GF-D8 (cell line): ENCODE measurements around the gene ANK3.
"Not testable (repeated sequence)": the region's sequence is repeated elsewhere in the genome, so short reads cannot be mapped to it uniquely, and the experiment has no call there.

Experiments
- DNase-seq: peaks from one replicate; lab custom pipeline; 2025; lab: John Stamatoyannopoulos, UW

Gene ANK3

DNA sequence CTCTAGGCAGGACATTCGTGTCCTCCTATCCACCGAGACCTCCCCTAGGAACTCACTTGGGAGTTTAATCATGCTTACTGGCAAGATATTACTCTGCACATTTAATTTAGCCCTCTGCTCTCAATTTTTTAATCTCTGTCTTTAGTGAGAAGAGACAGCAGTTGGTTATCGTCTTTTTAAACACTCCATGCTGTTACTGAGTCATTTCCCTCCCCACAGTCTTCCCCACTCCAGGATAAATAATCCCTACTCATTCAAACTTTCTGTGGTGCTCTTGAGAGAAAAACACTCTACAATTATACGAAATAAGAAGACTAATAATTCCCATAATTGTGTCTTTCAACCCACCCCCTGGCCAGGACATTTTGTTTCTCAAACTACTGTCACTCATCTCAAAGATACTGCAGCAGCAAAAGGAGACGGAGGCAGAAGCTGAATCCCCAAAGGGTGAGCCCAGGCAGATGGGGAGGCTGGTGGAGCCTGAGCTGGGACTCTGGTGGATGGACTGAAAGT lies 84.2 kb downstream of the ANK3 start:
- DNase-seq: no peak

DNA sequence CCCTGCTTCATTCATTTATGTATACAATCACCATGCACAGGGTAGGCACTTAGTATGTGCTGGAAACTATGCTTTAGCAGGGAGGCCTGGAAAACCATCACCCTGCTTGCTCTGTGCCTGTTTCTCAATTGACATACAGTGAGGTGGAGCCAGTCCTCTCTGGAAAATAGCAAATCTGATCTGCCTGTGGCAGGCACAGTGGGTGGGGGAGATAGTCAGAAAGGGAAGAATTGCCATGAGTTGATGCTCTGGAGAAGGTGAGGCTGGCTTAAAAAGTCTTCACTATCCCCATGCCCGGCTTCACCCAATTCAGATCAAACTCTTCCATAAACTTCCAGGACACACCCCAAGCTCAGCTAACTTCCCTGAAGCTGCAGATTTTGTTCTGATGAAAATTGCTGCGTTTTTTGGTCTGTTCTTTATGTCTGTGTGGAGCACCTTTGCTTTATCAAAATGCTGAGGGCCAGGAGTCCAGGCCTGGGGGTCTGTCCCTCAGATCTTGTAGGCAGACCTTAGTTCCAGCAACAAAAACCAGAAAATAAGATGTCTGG lies 84.8 kb downstream of the ANK3 start:
- no peak for DNase-seq

DNA sequence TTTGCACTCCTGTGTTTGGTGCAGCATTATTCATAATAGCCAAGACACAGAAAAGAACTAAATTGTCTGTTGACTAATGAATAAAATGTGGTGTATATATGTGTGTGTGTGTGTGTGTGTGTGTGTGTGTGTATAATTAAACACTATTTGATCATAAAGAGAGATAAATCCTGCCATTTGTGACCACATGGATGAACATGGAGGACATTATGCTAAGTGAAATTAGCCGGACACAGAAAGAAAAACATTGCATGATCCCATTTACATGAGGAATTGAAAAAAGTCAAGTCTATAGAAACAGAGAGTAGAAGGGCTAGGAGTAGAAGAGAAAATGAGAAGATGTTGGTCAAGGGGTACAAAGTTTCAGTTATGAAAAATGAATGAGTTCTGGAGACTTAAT lies 85.9 kb downstream of the ANK3 start:
- no peak for DNase-seq

DNA sequence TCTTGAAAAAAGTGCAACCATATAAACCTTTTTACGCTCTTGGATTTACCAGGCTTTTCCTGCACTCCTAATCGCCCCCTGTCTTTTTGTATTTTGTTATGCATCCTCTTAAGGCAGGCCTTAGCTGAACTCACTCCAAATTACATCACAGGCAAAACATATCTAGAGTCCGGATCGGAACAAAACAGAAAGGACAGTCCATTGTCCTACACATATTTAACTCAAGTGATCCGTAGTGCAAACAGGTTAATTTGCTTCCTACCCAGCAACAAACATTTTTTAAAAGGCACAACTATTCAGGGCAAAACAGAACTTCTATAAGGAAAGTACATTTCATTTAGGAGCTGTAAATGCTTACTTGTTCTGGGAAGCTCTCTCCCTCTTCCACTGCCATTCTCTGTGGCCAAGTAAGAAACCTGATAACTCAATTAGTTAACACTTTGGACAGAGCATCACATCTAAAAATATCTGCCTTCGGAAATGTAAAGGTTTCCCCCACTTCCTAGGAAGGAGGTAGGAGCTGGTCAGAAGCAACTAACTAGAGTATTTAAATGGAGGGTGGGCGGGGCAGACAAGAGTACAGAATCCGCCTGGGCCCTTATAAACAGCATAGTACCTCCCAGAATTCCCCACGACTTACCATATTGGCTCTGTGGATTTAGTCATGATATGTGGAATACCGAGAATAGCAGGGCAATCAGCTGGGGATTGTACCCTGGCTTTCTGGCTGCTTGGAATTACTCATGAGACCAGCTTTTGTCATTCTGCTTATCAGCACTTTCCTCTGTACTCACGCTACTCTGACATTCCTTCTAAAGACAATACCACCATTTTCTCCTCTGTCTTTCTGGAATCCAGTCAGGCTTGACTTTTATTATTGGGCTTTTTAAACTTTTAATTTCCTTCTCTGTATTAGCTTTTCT lies 89.5 kb downstream of the ANK3 start:
- DNase-seq: no peak

DNA sequence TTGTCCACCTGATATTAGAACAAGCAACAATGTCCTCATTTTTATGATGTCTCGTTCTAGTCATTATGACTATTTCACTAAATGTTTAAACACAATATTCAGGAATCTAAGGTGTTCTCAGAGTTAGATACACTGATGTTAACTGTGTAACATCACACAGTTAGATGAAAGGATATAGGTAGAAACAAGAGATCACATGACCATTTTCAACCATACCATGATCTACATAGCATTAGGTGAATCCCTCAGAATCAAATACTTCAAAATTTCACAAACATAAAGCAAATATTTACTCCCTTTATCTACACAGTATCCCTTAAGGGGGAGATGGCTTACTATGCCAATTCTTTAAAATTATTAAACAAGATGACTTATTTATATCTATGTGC lies 90.3 kb downstream of the ANK3 start:
- DNase-seq: no peak

DNA sequence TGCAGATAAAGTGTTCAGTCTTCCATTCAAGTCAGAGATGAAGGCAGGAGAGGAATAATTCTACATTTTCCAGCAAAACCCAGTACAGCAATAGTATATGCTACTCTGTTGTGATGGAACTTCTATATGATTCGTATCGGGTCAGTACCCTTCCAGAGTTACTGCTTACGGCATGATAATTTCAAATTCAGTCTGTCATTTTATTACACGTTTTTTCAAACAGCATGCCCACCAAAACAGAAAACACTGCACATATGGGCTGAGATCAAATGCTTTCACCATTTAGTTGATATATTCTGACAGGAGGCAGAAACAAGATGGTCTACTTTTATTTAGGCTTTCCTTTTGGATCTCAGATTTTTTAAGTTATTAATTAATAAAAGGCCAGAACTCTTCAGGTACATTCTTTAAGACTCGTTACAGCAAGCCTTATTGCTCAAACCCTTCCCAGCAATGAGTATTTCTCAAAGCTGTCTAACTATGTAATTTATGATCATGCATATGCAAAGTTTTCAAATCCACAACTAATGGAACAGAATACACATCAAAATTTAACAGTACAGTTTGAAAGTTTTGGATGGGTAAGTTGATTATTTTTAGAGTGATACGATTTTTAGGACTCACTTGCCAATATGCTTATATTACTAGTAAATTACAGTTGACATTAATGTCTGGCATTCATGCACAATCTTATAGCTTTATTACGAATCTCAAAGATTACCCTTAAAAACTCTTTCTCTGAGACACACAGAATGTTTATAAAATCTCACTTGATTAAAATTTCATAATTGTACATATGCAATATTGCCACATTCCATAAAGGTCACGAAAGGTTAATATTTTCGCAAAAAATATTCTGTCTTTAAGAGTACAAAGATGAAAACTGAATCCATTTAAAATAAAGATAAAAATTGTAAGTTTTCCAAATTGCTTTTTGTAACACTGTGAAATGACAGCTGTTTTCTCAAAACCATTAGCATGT lies 91.0 kb downstream of the ANK3 start:
- DNase-seq: no peak

DNA sequence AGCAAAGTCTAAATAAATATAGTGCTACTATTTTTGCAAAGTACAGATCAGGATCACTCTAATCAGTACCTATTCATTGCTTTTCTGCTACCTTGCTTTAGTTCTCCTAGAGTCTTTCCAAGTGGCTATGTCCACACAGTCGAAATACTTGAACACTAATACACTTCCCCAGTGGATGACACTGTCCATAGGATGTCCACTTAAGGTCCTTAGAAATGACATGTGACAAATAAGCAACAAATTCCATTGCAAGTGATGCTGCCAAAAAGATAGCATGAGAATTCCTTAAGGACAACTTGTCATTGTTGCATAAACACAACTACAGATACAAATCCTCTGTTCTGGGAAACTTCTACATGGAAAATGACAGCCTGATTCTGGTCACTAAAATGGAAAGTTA lies 93.6 kb downstream of the ANK3 start:
- DNase-seq: no peak

DNA sequence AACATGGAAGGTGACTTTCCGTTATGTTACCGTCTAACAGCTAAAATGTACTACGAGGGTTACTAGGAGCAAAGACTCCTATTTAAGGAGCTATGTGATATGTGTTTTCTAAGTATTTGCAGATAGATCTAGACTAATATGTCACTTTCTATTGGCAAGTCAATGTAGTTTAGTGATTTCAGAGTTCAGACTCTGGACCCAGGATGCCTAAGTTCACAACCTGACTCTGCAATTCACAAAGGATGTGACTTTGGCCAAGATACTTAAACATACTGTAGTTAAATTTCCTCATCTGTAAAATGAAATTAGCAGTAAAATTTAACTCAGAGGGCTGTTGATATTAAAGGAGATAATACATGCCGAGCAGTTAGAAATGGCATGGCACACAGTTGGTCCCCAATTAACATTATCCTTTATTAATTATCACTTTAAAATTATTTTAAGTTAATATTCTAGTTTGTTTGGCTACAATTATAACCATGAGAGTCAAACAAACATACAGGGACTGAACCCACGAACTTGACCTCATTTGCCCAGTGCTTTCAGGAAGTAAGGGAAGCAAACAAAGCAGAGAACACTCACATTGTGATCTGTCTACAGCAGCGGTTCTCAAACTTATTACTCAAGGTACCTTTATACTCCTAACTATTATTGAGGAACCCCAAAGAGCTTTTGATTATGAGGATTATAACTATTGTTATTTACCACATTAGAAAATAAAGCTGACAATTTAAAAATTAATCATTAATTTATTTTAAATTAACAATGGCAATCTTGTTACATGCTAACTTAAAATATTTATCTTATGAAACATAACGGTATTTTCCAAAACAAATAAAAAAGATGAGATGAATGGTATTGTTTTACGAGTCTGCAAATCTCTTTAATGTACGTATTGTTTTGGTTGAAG lies 94.4 kb downstream of the ANK3 start:
- DNase-seq: no peak

DNA sequence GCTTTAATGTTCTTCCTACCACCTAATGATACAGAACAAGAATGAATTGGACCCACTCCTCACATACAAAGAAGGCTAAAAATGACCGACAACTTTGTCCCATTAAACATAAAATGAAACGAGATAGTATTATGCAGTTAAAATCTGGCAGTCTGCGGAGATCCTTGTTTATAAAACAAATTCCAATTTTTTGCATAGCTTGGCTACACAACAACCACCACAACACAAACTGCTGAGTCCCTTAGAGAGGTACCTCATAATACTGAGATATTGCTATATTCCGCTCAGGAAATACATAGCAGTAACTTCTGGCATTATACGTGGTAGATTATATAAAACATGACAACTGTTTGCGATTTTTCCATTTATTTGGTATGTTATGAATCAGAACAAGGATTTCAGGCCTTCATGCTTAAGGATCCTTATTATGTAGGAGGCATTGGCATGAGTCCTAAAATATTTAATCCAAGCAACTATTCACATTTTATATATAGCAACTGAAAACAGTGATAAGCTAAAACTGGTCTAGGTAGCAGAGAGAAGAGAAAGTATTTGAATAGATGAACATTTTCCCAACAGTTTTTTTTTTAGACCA lies 96.0 kb downstream of the ANK3 start:
- no peak for DNase-seq

DNA sequence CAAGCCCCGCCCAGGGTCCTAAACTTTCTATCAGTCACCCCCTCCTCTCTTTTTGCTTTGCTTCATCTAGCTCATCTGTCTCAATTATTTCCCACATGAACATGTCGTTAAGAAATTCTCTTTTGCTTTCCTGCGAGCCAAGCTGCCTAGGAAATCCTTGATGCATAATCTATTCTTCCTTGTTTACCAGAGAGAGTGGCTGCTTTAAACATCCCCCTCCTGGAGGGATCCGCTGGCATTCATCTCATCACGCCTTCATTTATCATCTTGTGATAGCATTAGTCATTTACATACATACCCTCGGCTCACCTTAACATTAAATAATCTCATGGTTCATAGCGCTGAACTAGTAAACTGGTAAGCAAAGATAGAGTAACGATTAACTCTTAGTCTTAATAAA lies 96.7 kb downstream of the ANK3 start:
- DNase-seq: no peak

DNA sequence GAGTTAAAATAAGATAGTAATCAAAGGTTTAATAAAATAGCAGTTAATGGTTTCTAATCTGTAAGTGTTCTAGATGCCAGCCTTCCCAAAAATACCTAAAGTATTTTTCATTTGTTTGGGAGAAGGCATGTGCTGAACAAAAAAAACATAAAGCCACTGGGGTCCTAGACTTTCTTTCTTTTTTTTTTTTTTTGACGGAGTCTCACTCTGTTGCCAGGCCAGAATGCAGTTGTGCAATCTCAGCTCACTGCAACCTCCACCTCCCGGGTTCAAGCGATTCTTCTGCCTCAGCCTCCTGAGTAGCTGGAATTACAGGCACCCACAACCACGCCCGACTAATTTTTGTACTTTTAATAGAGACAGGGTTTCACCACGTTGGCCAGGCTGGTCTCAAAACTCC lies 97.1 kb downstream of the ANK3 start:
- not testable (repeated sequence) for DNase-seq

DNA sequence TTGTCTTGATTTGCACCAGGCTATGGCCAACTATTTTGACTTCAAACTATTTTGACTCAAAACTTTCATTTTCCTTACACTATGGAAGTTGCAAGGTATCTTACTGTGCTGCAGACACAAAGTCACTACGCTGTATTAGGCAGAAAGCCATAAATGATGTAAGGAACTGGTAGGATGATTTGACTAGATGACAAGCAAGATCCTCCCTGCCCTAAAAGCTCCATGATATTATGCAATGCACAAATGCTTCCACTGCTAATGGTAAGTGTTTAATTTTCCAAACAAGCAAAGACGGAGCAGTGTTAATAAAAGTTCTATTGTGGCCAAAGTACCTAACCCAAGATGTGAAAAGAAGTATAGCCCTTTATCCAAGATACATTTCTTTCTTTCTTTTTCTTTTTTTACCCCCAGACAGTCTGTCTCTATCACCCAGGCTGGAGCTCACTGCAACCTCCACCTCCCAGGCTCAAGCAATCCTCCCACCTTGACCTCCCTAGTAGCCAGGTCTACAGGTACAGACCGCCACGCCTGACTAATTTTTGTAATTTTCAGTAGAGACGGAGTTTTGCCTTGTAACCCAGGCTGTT lies 98.2 kb downstream of the ANK3 start:
- DNase-seq: no peak

DNA sequence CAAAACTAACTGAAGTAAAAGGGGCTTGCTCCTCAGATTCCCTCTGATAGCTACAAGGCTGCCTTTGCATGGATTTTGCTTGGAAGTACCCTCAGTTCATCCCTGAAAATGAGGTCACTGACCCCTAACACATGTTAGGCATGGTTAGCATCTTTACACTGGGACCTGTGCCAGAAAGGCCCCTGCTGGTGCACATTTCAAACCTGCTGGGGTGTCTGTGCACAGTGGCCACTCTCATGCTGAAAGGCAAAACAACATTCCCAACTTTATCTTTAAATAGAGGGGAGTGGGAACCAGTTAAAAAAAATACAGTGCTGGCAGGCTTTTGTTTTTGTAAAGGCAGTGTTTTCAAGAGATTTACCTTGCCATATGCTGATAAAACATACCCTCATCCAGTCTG lies 99.1 kb downstream of the ANK3 start:
- no peak for DNase-seq

DNA sequence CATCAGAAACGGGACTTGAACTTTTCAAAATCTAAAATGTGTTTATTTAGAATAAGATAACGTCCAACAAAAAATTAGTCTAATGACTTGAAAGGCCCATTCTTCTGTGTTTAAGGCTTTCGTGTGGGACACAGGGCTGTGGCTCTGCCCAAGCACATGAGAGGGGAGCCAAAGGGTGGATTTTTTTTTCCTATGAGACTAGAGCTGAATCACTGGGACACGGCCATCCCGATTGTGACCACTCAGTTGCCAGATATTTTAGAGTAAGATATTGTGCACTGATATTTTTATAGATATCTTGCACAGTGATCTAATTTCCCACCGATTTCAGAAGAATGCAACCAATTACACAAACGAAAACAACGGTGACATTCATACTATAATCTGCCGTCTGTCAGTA lies 99.9 kb downstream of the ANK3 start:
- DNase-seq: no peak

DNA sequence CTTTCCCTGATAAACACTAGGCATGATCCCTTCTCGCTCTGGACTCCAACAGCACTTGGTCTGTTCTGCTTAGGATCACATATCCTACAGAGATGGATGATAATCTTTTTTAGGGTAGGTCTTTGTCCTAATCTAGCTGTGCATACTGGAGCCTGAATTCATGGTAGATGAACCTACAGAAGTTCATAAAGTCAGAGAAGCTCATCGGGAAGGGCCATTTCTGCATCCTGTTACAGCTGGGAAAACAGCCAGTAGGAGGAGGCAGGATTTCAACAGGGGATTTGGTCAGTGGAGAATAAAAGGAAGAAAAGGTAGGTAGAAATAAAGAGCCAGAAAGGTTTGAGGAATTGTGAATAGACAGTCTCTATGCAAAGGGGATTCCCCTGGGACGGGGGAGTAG lies 101.4 kb downstream of the ANK3 start:
- DNase-seq: no peak

DNA sequence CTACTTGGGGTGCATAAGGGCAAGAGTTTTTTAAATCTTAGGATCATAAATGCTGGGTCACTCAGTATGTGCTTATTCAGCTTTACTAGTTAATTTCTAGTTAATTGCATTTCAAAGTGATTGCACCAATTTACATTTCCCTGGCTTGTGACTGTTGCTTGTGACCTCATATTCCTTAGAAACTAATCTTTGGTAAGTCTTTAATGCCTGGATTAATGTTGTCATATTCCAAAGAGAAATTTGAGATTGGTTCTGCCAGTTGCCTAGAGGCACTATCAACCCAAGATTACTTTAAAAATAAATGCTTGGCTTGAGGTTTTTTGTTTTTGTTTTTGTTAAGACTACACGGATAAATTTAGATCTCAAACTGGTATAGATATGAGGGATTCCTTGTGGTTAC lies 103.1 kb downstream of the ANK3 start:
- no peak for DNase-seq

DNA sequence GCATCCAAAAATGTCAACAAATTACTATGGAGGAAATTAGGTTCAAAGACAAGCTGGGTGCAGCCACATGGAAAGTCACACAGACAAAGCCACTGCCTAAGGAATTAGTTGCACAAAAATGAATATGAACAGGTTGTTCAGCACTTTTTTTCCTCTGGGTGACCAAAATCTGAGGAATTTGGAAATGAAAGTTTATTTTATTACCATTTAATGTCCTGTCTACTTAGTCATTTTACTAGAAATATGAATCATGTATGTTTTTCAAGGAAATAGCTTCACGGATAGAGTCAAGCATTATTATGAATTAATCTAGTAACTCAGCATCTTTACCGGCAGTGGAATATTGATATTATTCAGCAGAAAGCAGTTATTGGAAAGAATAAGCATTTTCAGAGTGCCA lies 106.3 kb downstream of the ANK3 start:
- no peak for DNase-seq

DNA sequence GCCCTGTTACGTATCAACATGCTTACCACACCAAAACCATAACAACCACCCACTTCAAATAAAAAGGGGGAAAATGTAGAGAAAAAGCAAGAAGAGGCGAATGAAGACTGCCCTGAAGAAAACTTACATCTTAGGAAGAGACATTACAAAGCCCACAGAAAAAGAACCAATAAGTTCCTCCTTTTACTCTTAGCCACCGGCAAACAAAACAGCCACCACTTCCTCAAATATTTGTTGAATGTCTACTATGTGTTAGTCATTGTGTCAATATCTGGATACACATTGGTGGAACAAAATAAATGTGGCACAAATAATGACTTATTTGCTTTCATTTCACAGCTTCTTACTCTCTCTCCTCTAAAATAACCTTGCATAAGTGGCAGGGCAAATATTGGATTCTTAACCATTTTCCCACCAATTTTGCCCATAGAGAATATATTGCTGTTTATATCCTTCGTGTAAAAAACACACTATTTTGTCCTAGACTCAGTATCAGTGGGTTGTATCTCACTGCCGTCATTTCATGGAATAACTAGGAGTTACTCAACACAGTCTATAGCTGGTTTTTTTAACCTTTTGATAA lies 106.8 kb downstream of the ANK3 start:
- DNase-seq: no peak

DNA sequence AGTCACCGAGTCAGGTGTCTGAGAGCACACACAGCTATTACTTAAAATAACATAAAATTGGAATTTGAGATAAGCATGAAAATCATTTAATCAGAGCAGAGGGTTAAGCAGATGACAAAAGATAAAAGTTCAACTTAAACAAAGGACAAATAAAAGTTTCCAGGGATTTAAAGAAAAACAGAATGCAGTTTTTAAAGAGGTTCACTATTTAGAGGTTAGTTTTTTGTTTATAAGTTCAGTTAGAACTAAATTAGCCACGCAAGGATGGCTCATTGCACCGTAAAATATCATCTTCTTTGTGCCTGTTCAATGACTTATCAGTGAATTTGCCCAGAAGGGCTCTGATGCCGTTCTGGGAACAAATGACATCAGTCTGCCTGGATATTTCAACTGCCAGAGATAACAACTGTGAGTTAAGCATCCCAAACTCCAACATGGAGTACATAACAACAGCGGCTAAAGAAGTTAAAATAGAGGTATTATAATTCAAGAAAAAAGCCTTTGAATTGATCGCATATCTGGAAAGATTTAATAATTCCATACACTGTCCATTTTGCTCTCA lies 107.8 kb downstream of the ANK3 start:
- DNase-seq: no peak

DNA sequence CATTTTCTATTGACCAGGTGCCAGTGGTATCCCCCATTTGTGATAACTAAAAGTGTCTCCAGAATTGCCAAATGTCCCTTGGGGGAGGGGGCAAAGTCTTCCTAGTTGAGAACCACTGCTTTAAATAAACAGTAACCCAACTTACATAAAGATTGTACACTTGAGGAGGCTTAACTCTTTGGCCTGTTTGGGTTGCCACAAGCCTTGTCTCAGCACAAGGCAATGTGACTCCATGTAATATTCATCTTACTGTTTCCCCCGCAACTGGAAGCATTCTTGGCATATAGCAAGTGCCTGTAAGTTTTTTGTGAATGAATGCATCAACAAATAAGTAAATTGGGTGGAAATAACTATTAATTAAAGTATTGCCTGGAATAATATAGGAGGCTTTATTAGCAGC lies 108.3 kb downstream of the ANK3 start:
- DNase-seq: no peak
